Smooth muscle cell (in vitro differentiated cells): ENCODE measurements around the gene ANO3. TPM values are rescaled to one million over a fixed set of nuclear protein-coding genes. Genes with fewer than 3 reads are reported as not detected.

Source experiments
- DNase-seq: peaks from one replicate; lab custom pipeline; 2025; ENCODE audit not compliant: unreplicated experiment; lab: John Stamatoyannopoulos, UW
- H2AFZ ChIP-seq: fragments of 200-600 bp; sonication (generic); 2 replicates; pipeline ENCODE4 v1.6.0; 2016; ENCODE audit warnings: antibody characterized with exemption, low read depth, mild to moderate bottlenecking
- H3F3A ChIP-seq: fragments of 200-600 bp; sonication (generic); 2 replicates; pipeline ENCODE4 v1.6.0; 2017; ENCODE audit warnings: antibody characterized with exemption, low read depth
- H3K27ac ChIP-seq: fragments of 200-600 bp; sonication (generic); 2 replicates; pipeline ENCODE4 v1.5.1; 2016; ENCODE audit warnings: low read depth, mild to moderate bottlenecking
- H3K27me3 ChIP-seq: fragments of 200-600 bp; sonication (generic); 2 replicates; pipeline ENCODE4 v1.6.1; 2016; ENCODE audit warnings: low read depth, mild to moderate bottlenecking
- H3K36me3 ChIP-seq: fragments of 200-600 bp; sonication (generic); 2 replicates; pipeline ENCODE4 v1.5.1; 2016; ENCODE audit warnings: low read depth
- H3K4me1 ChIP-seq: fragments of 200-600 bp; sonication (generic); 2 replicates; pipeline ENCODE4 v1.5.1; 2016; ENCODE audit warnings: low read depth
- H3K4me2 ChIP-seq: fragments of 200-600 bp; sonication (generic); 2 replicates; pipeline ENCODE4 v1.6.0; 2016; ENCODE audit warnings: mild to moderate bottlenecking
- H3K4me3 ChIP-seq: fragments of 200-600 bp; sonication (generic); 2 replicates; pipeline ENCODE4 v1.5.1; 2016; ENCODE audit warnings: mild to moderate bottlenecking
- H3K79me2 ChIP-seq: fragments of 200-600 bp; sonication (generic); 2 replicates; pipeline ENCODE4 v1.6.0; 2016; ENCODE audit warnings: low read depth, mild to moderate bottlenecking
- H3K9ac ChIP-seq: fragments of 200-600 bp; sonication (generic); 2 replicates; pipeline ENCODE4 v1.6.0; 2016; ENCODE audit warnings: low read depth
- H3K9me3 ChIP-seq: fragments of 200-600 bp; sonication (generic); replicated peaks from 2 replicates; pipeline ENCODE4 v1.5.1; 2016; ENCODE audit warnings: low read depth
- H4K20me1 ChIP-seq: fragments of 200-600 bp; sonication (generic); 2 replicates; pipeline ENCODE4 v1.6.0; 2016; ENCODE audit warnings: low read depth
- WGBS: methylation state at CpG from one replicate; pipeline ENCODE4 v1.1.7; 2016; ENCODE audit warnings: low lambda C conversion rate; 5-methylcytosine and 5-hydroxymethylcytosine counted together
- polyA plus RNA-seq: library from polyadenylated mRNA; unstranded; fragments of >200 nt; fragmentation: Nextera tagmentation; extraction: Ambion mirVana; gene quantifications from 2 replicates; pipeline ENCODE4 v1.2.1, GENCODE V29; 2016
- total RNA-seq: library from RNA; depleted of rRNA; stranded (reverse); fragments of >200 nt; gene quantifications from 2 replicates; pipeline ENCODE4 v1.2.3, GENCODE V29; 2014
- TF ChIP-seq, protein P1 (sequence below): fragments of 200-600 bp; sonication (generic); IDR thresholded peaks from 2 replicates; pipeline ENCODE4 v1.5.1; 2017; ENCODE audit warnings: borderline replicate concordance, mild to moderate bottlenecking, antibody characterized with exemption; ENCODE audit not compliant: insufficient read depth, poor library complexity, severe bottlenecking

The ANO3 gene
- total and polyA plus RNA-seq, 2 experiments from 2014 or later: 0.13 TPM; not detected in 1

DNA sequence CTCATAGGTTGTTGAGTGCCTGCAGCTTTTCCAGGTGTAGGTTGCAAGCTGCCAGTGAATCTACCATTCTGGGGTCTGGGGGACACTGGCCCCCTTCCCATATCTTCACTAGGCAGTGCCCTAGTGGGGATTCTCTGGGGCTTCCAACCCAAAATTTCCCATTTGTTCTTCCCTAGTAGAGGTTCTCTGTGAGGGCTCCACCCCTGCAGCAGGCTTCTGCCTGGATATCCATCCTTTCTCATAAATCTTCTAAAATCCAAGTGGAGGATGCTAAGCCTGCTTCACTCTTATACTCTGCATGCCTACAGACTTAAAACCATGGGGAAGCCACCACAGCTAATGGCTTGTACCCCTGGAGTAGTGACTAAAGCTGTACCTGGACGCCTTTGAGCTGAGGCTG is 33.4 kb downstream of the ANO3 start:
- DNase-seq: no peak
- Histone ChIP-seq H3K36me3 (no peaks in the 10 kb centered on the region), H3K79me2 (no peaks in the 10 kb centered on the region), H3K4me3 (no peak overlapping the region), H3K27ac (no peak overlapping the region), H3K4me1 (no peaks in the 10 kb centered on the region), H3K9me3 (no peaks in the 10 kb centered on the region), H4K20me1 (no peaks in the 10 kb centered on the region), H3K27me3 (no peaks in the 10 kb centered on the region), H3K4me2 (no peak overlapping the region), H2AFZ (no peak overlapping the region), H3K9ac (no peak overlapping the region), H3F3A (no peaks in the 10 kb centered on the region)
- WGBS: 80% methylated on average over 1 of the region's 1 CpG
- TF ChIP-seq, protein P1, sequence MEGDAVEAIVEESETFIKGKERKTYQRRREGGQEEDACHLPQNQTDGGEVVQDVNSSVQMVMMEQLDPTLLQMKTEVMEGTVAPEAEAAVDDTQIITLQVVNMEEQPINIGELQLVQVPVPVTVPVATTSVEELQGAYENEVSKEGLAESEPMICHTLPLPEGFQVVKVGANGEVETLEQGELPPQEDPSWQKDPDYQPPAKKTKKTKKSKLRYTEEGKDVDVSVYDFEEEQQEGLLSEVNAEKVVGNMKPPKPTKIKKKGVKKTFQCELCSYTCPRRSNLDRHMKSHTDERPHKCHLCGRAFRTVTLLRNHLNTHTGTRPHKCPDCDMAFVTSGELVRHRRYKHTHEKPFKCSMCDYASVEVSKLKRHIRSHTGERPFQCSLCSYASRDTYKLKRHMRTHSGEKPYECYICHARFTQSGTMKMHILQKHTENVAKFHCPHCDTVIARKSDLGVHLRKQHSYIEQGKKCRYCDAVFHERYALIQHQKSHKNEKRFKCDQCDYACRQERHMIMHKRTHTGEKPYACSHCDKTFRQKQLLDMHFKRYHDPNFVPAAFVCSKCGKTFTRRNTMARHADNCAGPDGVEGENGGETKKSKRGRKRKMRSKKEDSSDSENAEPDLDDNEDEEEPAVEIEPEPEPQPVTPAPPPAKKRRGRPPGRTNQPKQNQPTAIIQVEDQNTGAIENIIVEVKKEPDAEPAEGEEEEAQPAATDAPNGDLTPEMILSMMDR: no peak

DNA sequence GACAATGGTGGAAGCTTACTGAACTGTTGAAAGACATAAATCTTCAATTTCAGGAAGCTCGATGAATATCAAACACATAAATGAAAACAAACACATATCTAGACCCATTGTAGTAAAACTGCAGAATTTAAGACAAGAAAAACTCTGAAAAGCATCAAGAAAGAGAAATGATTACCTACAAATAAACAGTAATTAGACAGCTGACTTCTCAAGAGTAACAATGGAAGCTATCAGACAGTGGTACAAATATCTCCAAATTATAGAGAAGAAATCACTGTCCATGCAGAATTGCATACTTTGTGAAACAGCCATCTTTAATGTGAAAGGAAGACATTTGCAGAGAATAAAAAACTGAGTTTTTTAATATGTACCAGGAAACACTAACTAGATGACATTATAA is 45.7 kb downstream of the ANO3 start:
- H4K20me1 ChIP-seq: no peaks in the 10 kb centered on the region
- TF ChIP-seq, protein P1: no peak
- H3K27me3 ChIP-seq: no peaks in the 10 kb centered on the region
- H3K27ac ChIP-seq: no peak overlapping the region
- no peaks in the 10 kb centered on the region for H3K36me3 ChIP-seq
- H3F3A ChIP-seq: no peaks in the 10 kb centered on the region
- WGBS: 94% methylated on average over 1 of the region's 1 CpG
- H3K4me1 ChIP-seq: no peaks in the 10 kb centered on the region
- H2AFZ ChIP-seq: no peak overlapping the region
- no peak overlapping the region for H3K4me2 ChIP-seq
- no peak overlapping the region for H3K4me3 ChIP-seq
- DNase-seq: no peak
- H3K79me2 ChIP-seq: no peaks in the 10 kb centered on the region
- no peak overlapping the region for H3K9ac ChIP-seq
- peaks cover 9% of the 10 kb centered on the region for H3K9me3 ChIP-seq

DNA sequence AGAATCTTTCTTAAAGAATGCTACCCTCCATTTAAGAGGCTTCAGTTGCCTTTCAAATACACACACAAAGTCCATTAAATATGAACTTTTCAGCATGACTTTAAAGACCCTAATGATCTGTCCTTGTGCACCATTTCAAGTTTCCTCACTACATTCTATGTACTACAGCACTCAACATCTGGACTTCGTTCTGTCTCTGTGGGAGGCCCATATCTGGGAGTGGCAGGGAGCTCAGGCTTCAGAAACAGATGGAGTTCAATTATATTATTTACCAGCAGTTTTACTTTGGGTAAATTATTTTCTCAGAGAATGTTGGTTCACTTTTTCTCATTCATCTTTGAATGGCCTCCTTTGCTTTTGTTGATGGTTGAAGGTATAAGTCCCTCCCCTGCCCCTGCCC is 67.4 kb downstream of the ANO3 start:
- Histone ChIP-seq H3K9ac (no peak overlapping the region), H3K4me3 (no peak overlapping the region), H2AFZ (no peak overlapping the region), H3K36me3 (no peaks in the 10 kb centered on the region), H3F3A (no peaks in the 10 kb centered on the region), H3K4me2 (no peak overlapping the region), H3K27me3 (no peaks in the 10 kb centered on the region), H3K27ac (no peak overlapping the region), H4K20me1 (no peaks in the 10 kb centered on the region), H3K4me1 (no peaks in the 10 kb centered on the region), H3K79me2 (no peaks in the 10 kb centered on the region), H3K9me3 (no peaks in the 10 kb centered on the region)
- WGBS: 81% methylated on average over 1 of the region's 1 CpG
- TF ChIP-seq, protein P1: no peak
- DNase-seq: no peak

DNA sequence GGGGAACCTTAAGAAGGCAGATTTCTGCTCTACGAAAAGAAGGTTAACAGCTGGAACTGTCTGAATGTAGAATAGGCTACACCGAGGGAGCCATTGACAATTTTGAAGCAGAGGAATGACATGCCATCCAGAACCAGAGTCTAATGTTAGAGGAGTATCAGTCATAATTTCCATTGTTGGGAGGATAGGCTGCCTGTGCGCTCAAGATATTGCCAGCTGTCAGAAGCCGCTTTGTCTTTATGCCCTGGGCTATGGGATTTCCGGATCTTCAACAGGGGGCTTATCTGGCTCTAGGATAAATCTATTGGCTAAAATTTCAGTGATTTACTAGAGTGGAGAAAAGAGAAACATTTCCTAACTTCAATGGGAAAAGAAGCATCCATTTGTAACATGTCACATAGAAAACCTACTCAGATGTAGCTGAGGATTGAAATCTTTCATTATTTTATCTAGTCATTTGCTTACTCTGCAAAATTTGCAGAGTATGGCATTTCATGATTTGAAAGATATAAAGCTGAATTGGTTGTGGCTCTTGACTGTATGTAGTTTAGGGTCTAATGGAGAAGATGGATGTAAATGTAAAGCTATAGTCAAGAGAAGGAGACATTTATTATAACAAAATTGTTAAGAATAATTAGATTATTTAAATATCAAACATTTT is 78.9 kb downstream of the ANO3 start:
- DNase-seq: no peak
- Histone ChIP-seq H3K36me3 (no peaks in the 10 kb centered on the region), H3K9me3 (no peaks in the 10 kb centered on the region), H4K20me1 (no peaks in the 10 kb centered on the region), H3K9ac (no peak overlapping the region), H3K4me3 (no peak overlapping the region), H3K4me2 (no peak overlapping the region), H3K27ac (no peak overlapping the region), H3K79me2 (no peaks in the 10 kb centered on the region), H2AFZ (no peak overlapping the region), H3F3A (no peaks in the 10 kb centered on the region), H3K27me3 (no peaks in the 10 kb centered on the region), H3K4me1 (no peaks in the 10 kb centered on the region)
- WGBS: 87% methylated on average over 5 of the region's 5 CpGs
- TF ChIP-seq, protein P1: no peak
